OCI-LY3 (cell line): ENCODE data around the gene ZNF407.

Source experiments
- H2AFZ ChIP-seq: fragments of 200-600, 300-600 bp; shearing (Covaris generic); 2 replicates; pipeline ENCODE4 v1.6.0; 2014; ENCODE audit warnings: antibody characterized with exemption, low read depth, low read length
- H3K27ac ChIP-seq: fragments of 200-600, 300-600 bp; sonication (generic); 2 replicates; pipeline ENCODE4 v1.5.1; 2014; ENCODE audit warnings: mild to moderate bottlenecking, low read length, moderate library complexity, mixed read lengths
- H3K27me3 ChIP-seq: fragments of 200-600, 300-600 bp; sonication (generic); 2 replicates; pipeline ENCODE4 v1.6.1; 2014; ENCODE audit warnings: low read depth, low read length, mixed read lengths
- H3K36me3 ChIP-seq: fragments of 200-600, 300-600 bp; sonication (generic); replicated peaks from 2 replicates; pipeline ENCODE3; 2014; ENCODE audit warnings: low read depth, low read length, mixed read lengths
- H3K4me1 ChIP-seq: fragments of 300-600, 200-600 bp; sonication (generic); 2 replicates; pipeline ENCODE4 v1.6.1; 2014; ENCODE audit warnings: low read length, mixed read lengths
- H3K4me2 ChIP-seq: fragments of 200-600, 300-600 bp; sonication (generic); 2 replicates; pipeline ENCODE4 v1.6.1; 2014; ENCODE audit warnings: low read length, mixed read lengths
- H3K4me3 ChIP-seq: fragments of 300-600, 200-600 bp; sonication (generic); 2 replicates; pipeline ENCODE4 v1.5.1; 2014; ENCODE audit warnings: antibody characterized with exemption, mild to moderate bottlenecking, low read length, moderate library complexity
- H3K79me2 ChIP-seq: fragments of 300-600, 200-600 bp; shearing (Covaris generic); 2 replicates; pipeline ENCODE4 v1.6.1; 2014; ENCODE audit warnings: mild to moderate bottlenecking, low read length, mixed read lengths
- H3K9ac ChIP-seq: fragments of 300-600, 200-600 bp; shearing (Covaris generic); 2 replicates; pipeline ENCODE4 v1.6.0; 2014; ENCODE audit warnings: mild to moderate bottlenecking, low read length, moderate library complexity
- H3K9me3 ChIP-seq: fragments of 200-600, 300-600 bp; shearing (Covaris generic); 2 replicates; pipeline ENCODE4 v1.6.1; 2014; ENCODE audit warnings: low read length, mixed read lengths; ENCODE audit not compliant: insufficient read depth
- H4K20me1 ChIP-seq: fragments of 200-600, 300-600 bp; sonication (generic); 2 replicates; pipeline ENCODE4 v1.6.1; 2016; ENCODE audit warnings: low read length, mixed read lengths; ENCODE audit not compliant: insufficient read depth
- EZH2phosphoT487 ChIP-seq: fragments of 200-600 bp; shearing (Covaris generic); IDR thresholded peaks from 2 replicates; pipeline ENCODE4 v1.6.1; 2018; ENCODE audit warnings: antibody characterized with exemption, mixed run types, low read depth
- TF ChIP-seq, protein P1 (sequence below): fragments of 200-600, 300-600 bp; sonication (generic); IDR thresholded peaks from 2 replicates; pipeline ENCODE4 v1.5.1; 2014; ENCODE audit warnings: antibody characterized with exemption, low read length, low read depth

The ZNF407 gene

DNA sequence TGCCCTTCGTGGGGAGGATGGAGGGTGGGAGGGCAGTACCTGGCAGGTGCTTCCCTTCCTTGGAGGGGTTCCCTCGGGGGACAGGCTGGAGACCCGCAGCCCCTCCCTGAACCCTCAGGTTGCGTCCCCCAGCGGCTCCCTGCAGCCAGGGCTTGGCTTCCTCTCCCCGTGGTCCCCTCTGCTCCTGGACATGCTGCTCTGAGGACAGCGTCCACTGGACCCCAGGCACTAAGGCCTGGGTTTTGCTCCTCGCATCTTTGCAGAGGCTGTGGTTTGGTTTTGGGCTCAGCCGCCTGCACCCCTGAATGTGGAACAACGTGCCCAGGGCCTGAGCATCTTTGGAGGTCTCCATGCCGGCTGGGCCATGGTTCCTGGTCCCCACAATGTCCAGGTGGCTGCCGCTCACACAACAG lies 477.8 kb downstream of the ZNF407 start:
- peaks cover 6% of the 10 kb centered on the region; the same call in 1 of the 2 replicates for H3K9me3 ChIP-seq
- H3K4me1 ChIP-seq = peaks cover 8% of the 10 kb centered on the region
- no peak overlapping the region for H3K4me2 ChIP-seq
- no peaks in the 10 kb centered on the region for H4K20me1 ChIP-seq
- H3K79me2 ChIP-seq = no peaks in the 10 kb centered on the region
- no peaks in the 10 kb centered on the region for H3K36me3 ChIP-seq
- H3K9ac ChIP-seq = no peak overlapping the region
- H3K27me3 ChIP-seq = no peaks in the 10 kb centered on the region
- no peak overlapping the region for H3K27ac ChIP-seq
- no peak overlapping the region for H2AFZ ChIP-seq
- TF ChIP-seq, protein P1, sequence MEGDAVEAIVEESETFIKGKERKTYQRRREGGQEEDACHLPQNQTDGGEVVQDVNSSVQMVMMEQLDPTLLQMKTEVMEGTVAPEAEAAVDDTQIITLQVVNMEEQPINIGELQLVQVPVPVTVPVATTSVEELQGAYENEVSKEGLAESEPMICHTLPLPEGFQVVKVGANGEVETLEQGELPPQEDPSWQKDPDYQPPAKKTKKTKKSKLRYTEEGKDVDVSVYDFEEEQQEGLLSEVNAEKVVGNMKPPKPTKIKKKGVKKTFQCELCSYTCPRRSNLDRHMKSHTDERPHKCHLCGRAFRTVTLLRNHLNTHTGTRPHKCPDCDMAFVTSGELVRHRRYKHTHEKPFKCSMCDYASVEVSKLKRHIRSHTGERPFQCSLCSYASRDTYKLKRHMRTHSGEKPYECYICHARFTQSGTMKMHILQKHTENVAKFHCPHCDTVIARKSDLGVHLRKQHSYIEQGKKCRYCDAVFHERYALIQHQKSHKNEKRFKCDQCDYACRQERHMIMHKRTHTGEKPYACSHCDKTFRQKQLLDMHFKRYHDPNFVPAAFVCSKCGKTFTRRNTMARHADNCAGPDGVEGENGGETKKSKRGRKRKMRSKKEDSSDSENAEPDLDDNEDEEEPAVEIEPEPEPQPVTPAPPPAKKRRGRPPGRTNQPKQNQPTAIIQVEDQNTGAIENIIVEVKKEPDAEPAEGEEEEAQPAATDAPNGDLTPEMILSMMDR = no peak
- no peak for TF ChIP-seq EZH2phosphoT487
- H3K4me3 ChIP-seq = no peak overlapping the region

DNA sequence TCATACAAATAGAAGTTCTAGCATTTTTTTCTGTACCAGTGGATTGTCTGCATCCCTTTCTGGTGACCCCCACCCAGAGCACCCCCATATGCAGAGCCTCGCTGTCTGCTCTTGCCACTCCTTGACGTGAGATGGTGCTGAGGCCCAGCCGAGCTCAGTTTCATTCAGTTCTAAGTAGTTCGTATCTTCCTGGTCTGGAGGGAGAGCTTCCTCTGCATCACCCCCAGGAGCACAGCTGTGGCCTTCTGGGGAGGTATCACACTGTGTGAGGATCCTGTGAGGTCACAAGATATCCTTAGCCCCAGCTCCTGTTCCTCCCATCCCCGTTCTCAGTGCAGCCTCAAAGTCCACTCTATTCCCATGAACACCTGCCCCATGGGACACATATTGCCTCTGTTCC lies 478.6 kb downstream of the ZNF407 start:
- Histone ChIP-seq H3K27me3 (no peaks in the 10 kb centered on the region), H4K20me1 (no peaks in the 10 kb centered on the region), H3K27ac (no peak overlapping the region), H3K79me2 (no peaks in the 10 kb centered on the region), H3K9me3 (peaks cover 6% of the 10 kb centered on the region; the same call in 1 of the 2 replicates), H2AFZ (no peak overlapping the region), H3K36me3 (no peaks in the 10 kb centered on the region), H3K9ac (no peak overlapping the region), H3K4me1 (no peaks in the 10 kb centered on the region; the same call in 1 of the 2 replicates), H3K4me2 (no peak overlapping the region), H3K4me3 (no peak overlapping the region)
- TF ChIP-seq EZH2phosphoT487 = no peak
- TF ChIP-seq, protein P1 = no peak

DNA sequence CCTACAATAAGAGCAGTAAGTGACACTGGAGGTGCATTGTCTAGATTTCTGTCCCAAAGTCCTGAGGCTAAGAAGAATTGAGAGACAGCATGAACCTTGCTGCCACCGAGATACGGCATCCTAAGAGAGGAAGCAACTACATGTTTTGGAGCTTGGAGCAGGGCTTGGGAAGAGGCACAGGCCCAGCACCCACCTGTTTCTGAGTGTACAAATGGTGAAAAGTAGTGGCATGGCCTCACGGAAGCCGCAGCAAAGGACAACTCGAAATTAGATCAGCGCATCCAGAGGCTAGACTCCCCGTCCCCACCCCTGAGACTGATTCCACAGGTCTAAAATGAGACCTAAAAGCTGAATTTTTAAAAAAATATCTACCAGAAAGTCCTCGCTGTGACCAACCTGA lies 483.8 kb downstream of the ZNF407 start:
- no peaks in the 10 kb centered on the region for H3K79me2 ChIP-seq
- no peak overlapping the region for H3K9ac ChIP-seq
- TF ChIP-seq, protein P1 = no peak
- no peak for TF ChIP-seq EZH2phosphoT487
- H3K27me3 ChIP-seq = 0 out of 2 replicates have a peak, but pooled peaks cover 3% of the 10 kb centered on the region
- H2AFZ ChIP-seq = no peak overlapping the region
- H3K4me1 ChIP-seq = no peaks in the 10 kb centered on the region
- no peak overlapping the region for H3K4me3 ChIP-seq
- peaks cover 10% of the 10 kb centered on the region for H3K9me3 ChIP-seq
- H3K4me2 ChIP-seq = no peak overlapping the region
- H3K36me3 ChIP-seq = no peaks in the 10 kb centered on the region
- no peaks in the 10 kb centered on the region for H4K20me1 ChIP-seq
- H3K27ac ChIP-seq = no peak overlapping the region

DNA sequence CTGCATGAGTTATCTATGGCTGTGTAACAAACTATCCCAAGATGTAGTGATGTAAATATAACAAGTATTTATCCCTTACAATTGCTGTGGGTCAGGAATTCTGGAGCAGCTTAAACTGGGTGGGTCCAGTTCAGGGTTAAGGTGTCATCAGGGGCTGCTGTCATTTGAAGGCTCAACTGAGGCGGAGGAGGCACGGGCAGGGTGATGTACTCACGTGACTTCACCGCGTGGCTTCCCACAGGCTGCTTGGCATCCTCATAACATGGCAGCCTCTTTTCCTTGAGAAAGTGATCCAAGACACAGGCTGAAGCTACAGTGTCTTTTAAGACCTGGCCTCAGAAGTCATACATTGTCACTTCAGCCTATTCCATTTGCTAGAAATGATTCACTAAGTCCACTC lies 485.5 kb downstream of the ZNF407 start:
- Histone ChIP-seq H3K27ac (no peak overlapping the region), H3K27me3 (0 out of 2 replicates have a peak, but pooled peaks cover 3% of the 10 kb centered on the region), H3K9me3 (peaks cover 11% of the 10 kb centered on the region), H4K20me1 (no peaks in the 10 kb centered on the region), H3K4me2 (no peak overlapping the region), H3K79me2 (no peaks in the 10 kb centered on the region), H3K9ac (no peak overlapping the region), H2AFZ (no peak overlapping the region), H3K36me3 (no peaks in the 10 kb centered on the region), H3K4me3 (no peak overlapping the region), H3K4me1 (no peaks in the 10 kb centered on the region)
- no peak for TF ChIP-seq EZH2phosphoT487
- TF ChIP-seq, protein P1 = no peak
